Muscle layer of colon (tissue), 2 donors: ENCODE measurements around the gene CS.

Source experiments
- H3K27ac ChIP-seq: one replicate; pipeline ENCODE4 v1.7.0; 2013; ENCODE audit warnings: low read depth, mild to moderate bottlenecking, low read length, moderate library complexity
- H3K27me3 ChIP-seq, 2 donors: one replicate each; pipeline ENCODE4 v1.7.0; 2013; ENCODE audit warnings: low read length in 2 of 2, mild to moderate bottlenecking in 2 of 2; ENCODE audit not compliant: insufficient read depth in 2 of 2, control insufficient read depth in 1 of 2
- H3K36me3 ChIP-seq: one replicate; pipeline ENCODE4 v1.7.0; 2013; ENCODE audit warnings: mild to moderate bottlenecking, low read length; ENCODE audit not compliant: insufficient read depth
- H3K4me1 ChIP-seq: one replicate; pipeline ENCODE4 v1.7.0; 2013; ENCODE audit warnings: mild to moderate bottlenecking, low read length; ENCODE audit not compliant: insufficient read depth
- H3K4me3 ChIP-seq, 2 donors: one replicate each; pipeline ENCODE4 v1.7.0; 2013; ENCODE audit warnings: low read length in 2 of 2, low read depth in 1 of 2, mild to moderate bottlenecking in 1 of 2, moderate library complexity in 1 of 2
- H3K9ac ChIP-seq: one replicate; pipeline ENCODE4 v1.7.0; 2013; ENCODE audit warnings: low read length
- H3K9me3 ChIP-seq: one replicate; pipeline ENCODE4 v1.7.0; 2013; ENCODE audit warnings: mild to moderate bottlenecking, low read length
- donor health status: abdominal sarcoma.
- donor health status: Adenocarcinoma of cecum.

Gene CS

GRCh38 chr12:56315622-56316473 lies 15.7 kb upstream of the CS start, which contains the start of gene CNPY2:
Gene CNPY2, minus strand, starts transcription at chr12:56315988. Its CDS starts 771 bp downstream, at chr12:56315217.
- H3K4me3 ChIP-seq = peak within 1 kb of the TSS; percentile 95 to 96
- peak within 1 kb of the TSS; percentile 73 for H3K27ac ChIP-seq
- H3K9ac ChIP-seq = peak within 1 kb of the TSS; percentile 85
- H3K27me3 ChIP-seq = no peaks in the 10 kb centered on the region
- peaks cover 14% of the 10 kb centered on the region for H3K4me1 ChIP-seq
- no peaks in the 10 kb centered on the region for H3K9me3 ChIP-seq
- peaks cover 28% of the 10 kb centered on the region for H3K36me3 ChIP-seq

- H3K4me1 ChIP-seq = peaks cover 14% of the 10 kb centered on the region
- H3K9ac ChIP-seq = peak overlapping the region; percentile 85
- no peaks in the 10 kb centered on the region for H3K9me3 ChIP-seq
- peak overlapping the region; percentile 95 to 96 for H3K4me3 ChIP-seq
- H3K36me3 ChIP-seq = peaks cover 32% of the 10 kb centered on the region
- H3K27ac ChIP-seq = peak overlapping the region; percentile 73
- H3K27me3 ChIP-seq = no peaks in the 10 kb centered on the region
Observed at GRCh38 chr12:56315249-56315621, 15.1 kb upstream of the CS start.

GRCh38 chr12:56311003-56311402 lies 10.9 kb upstream of the CS start:
- no peak overlapping the region for H3K4me3 ChIP-seq
- H3K4me1 ChIP-seq = peaks cover 10% of the 10 kb centered on the region
- H3K27me3 ChIP-seq = no peaks in the 10 kb centered on the region
- no peak overlapping the region for H3K9ac ChIP-seq
- peaks cover 37% of the 10 kb centered on the region for H3K36me3 ChIP-seq
- no peaks in the 10 kb centered on the region for H3K9me3 ChIP-seq
- H3K27ac ChIP-seq = no peak overlapping the region

- no peak overlapping the region for H3K4me3 ChIP-seq
- H3K9ac ChIP-seq = no peak overlapping the region
- H3K4me1 ChIP-seq = no peaks in the 10 kb centered on the region
- H3K27me3 ChIP-seq = no peaks in the 10 kb centered on the region
- H3K9me3 ChIP-seq = no peaks in the 10 kb centered on the region
- H3K27ac ChIP-seq = no peak overlapping the region
- peaks cover 29% of the 10 kb centered on the region for H3K36me3 ChIP-seq
Observed at GRCh38 chr12:56308714-56309113, 8.6 kb upstream of the CS start.

- Histone ChIP-seq H3K9ac (no peak overlapping the region), H3K27ac (no peak overlapping the region), H3K4me3 (no peak overlapping the region), H3K27me3 (no peaks in the 10 kb centered on the region), H3K4me1 (peaks cover 1% of the 10 kb centered on the region), H3K36me3 (peaks cover 29% of the 10 kb centered on the region), H3K9me3 (no peaks in the 10 kb centered on the region)
Observed at GRCh38 chr12:56307221-56307965, 7.3 kb upstream of the CS start.

- no peak overlapping the region for H3K27ac ChIP-seq
- no peaks in the 10 kb centered on the region for H3K27me3 ChIP-seq
- peaks cover 18% of the 10 kb centered on the region for H3K4me1 ChIP-seq
- H3K9me3 ChIP-seq = no peaks in the 10 kb centered on the region
- no peak overlapping the region for H3K4me3 ChIP-seq
- peaks cover 19% of the 10 kb centered on the region for H3K36me3 ChIP-seq
- H3K9ac ChIP-seq = no peak overlapping the region
Observed at GRCh38 chr12:56304872-56305590, 4.9 kb upstream of the CS start.

- peaks cover 14% of the 10 kb centered on the region for H3K36me3 ChIP-seq
- no peak overlapping the region for H3K27ac ChIP-seq
- H3K4me3 ChIP-seq = no peak overlapping the region
- no peaks in the 10 kb centered on the region for H3K9me3 ChIP-seq
- no peaks in the 10 kb centered on the region for H3K27me3 ChIP-seq
- peaks cover 19% of the 10 kb centered on the region for H3K4me1 ChIP-seq
- no peak overlapping the region for H3K9ac ChIP-seq
Observed at GRCh38 chr12:56304276-56304675, 4.1 kb upstream of the CS start.

GRCh38 chr12:56300644-56301464 lies 724 bp upstream of the CS start:
- Histone ChIP-seq H3K9me3 (no peaks in the 10 kb centered on the region), H3K36me3 (no peaks in the 10 kb centered on the region), H3K27me3 (no peaks in the 10 kb centered on the region), H3K4me1 (peaks cover 52% of the 10 kb centered on the region), H3K4me3 (peak overlapping the region; percentile 82 to 90), H3K9ac (peak overlapping the region; percentile 84), H3K27ac (peak overlapping the region; percentile 96)

GRCh38 chr12:56299308-56299852 lies 750 bp downstream of the CS start:
- peak overlapping the region; percentile 96 for H3K27ac ChIP-seq
- peaks cover 52% of the 10 kb centered on the region for H3K4me1 ChIP-seq
- H3K9ac ChIP-seq = peak overlapping the region; percentile 37
- peak overlapping the region; percentile 67 to 90 for H3K4me3 ChIP-seq
- H3K36me3 ChIP-seq = no peaks in the 10 kb centered on the region
- H3K27me3 ChIP-seq = no peaks in the 10 kb centered on the region
- H3K9me3 ChIP-seq = no peaks in the 10 kb centered on the region

- Histone ChIP-seq H3K4me3 (peak overlapping the region in 1 of 2 donors; percentile 67), H3K9me3 (no peaks in the 10 kb centered on the region), H3K36me3 (no peaks in the 10 kb centered on the region), H3K27ac (no peak overlapping the region), H3K27me3 (no peaks in the 10 kb centered on the region), H3K9ac (peak overlapping the region; percentile 37), H3K4me1 (peaks cover 52% of the 10 kb centered on the region)
Observed at GRCh38 chr12:56298828-56299227, 1.3 kb downstream of the CS start.
